ENCODE measurements around the gene SRSF2. TPM values are rescaled to one million over a fixed set of nuclear protein-coding genes. Genes with fewer than 3 reads are reported as not detected.
A peak's percentile ranks its signal among the peaks of the same experiment; 100 is the strongest.

SRSF2 gene, protein sequence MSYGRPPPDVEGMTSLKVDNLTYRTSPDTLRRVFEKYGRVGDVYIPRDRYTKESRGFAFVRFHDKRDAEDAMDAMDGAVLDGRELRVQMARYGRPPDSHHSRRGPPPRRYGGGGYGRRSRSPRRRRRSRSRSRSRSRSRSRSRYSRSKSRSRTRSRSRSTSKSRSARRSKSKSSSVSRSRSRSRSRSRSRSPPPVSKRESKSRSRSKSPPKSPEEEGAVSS
- 100 to 1,000 TPM; 208 to 463 (median 244) TPM for total RNA-seq

GRCh38 chr17:76737082-76737675 is at the start of gene SRSF2:
Gene SRSF2 (minus strand): TSS chr17:76737331. CDS start chr17:76737160, 171 bp downstream.
- DNase-seq (ENCODE audit: low spot score) (peak; percentile 93), ATAC-seq (ENCODE audit: low FRiP score) (peak; percentile 91)
- TF ChIP-seq, protein P1, sequence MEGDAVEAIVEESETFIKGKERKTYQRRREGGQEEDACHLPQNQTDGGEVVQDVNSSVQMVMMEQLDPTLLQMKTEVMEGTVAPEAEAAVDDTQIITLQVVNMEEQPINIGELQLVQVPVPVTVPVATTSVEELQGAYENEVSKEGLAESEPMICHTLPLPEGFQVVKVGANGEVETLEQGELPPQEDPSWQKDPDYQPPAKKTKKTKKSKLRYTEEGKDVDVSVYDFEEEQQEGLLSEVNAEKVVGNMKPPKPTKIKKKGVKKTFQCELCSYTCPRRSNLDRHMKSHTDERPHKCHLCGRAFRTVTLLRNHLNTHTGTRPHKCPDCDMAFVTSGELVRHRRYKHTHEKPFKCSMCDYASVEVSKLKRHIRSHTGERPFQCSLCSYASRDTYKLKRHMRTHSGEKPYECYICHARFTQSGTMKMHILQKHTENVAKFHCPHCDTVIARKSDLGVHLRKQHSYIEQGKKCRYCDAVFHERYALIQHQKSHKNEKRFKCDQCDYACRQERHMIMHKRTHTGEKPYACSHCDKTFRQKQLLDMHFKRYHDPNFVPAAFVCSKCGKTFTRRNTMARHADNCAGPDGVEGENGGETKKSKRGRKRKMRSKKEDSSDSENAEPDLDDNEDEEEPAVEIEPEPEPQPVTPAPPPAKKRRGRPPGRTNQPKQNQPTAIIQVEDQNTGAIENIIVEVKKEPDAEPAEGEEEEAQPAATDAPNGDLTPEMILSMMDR (IDR thresholded peaks at IDR 0.05) = no peak

GRCh38 chr17:76784926-76785325 is 47.8 kb upstream of the SRSF2 start:
- no peak for ATAC-seq (ENCODE audit: low FRiP score)
- TF ChIP-seq, protein P1 (IDR thresholded peaks at IDR 0.05) = no peak
- no peak for DNase-seq (ENCODE audit: low spot score)

GRCh38 chr17:76783146-76783545 is 46.0 kb upstream of the SRSF2 start:
- DNase-seq (ENCODE audit: low spot score) (no peak), ATAC-seq (ENCODE audit: low FRiP score) (no peak)
- TF ChIP-seq, protein P1 (IDR thresholded peaks at IDR 0.05) = no peak

GRCh38 chr17:76781056-76781982 is 44.2 kb upstream of the SRSF2 start:
- ATAC-seq (ENCODE audit: low FRiP score) (no peak), DNase-seq (ENCODE audit: low spot score) (no peak)
- TF ChIP-seq, protein P1 (IDR thresholded peaks at IDR 0.05) = no peak

GRCh38 chr17:76775021-76775600 is 38.0 kb upstream of the SRSF2 start:
- DNase-seq (ENCODE audit: low spot score) (no peak), ATAC-seq (ENCODE audit: low FRiP score) (no peak)
- TF ChIP-seq, protein P1 (IDR thresholded peaks at IDR 0.05) = no peak

DNA sequence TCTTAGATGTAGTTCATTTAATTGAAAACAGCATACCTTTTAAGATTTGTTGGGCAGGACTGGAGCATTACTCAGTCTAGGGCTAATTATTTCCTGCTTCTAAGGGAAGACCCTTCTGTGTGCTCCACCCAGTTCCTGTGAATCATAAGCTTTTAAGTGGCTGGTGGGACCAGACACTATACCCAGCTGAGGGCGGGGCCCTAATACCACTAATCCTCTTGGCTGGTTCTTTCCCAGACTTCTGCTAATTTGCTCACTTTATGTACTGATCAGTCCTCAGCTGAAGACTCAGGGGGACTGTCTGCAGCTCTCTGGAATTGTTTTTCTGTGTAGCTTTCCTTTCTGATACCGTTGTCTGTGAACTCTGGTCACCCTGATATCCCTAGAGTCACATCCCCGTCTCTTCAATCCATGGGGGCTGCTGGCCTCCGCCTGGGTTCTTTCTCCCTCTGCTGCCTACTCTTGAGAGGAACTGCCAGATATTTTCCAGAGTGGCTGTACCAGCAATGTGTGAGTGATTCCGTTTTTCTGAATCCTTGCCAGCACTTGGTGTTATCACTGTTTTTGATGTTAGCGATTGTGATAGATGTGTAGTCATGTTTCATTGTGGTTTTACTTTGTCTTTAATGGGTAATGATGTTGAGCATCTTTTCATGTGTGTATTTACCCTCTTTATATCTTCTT is 35.9 kb upstream of the SRSF2 start:
- ATAC-seq (ENCODE audit: low FRiP score) = peak; percentile 91
- DNase-seq (ENCODE audit: low spot score) = no peak
- TF ChIP-seq, protein P1 (IDR thresholded peaks at IDR 0.05) = no peak
